Neural crest cell (in vitro differentiated cells): Measurements from ENCODE around the gene DACT1. TPM values are rescaled to one million over a fixed set of nuclear protein-coding genes. Genes with fewer than 3 reads are reported as not detected.

Experiments used
- DNase-seq: peaks from one replicate; pipeline ENCODE4 v3.0.0; 2021; ENCODE audit warnings: low read depth, mixed read lengths, low spot score
- H3K27ac Mint-ChIP-seq: one replicate; pipeline ENCODE4 v1.8.0; 2021; ENCODE audit warnings: mild to moderate bottlenecking, mixed read lengths; ENCODE audit not compliant: unreplicated experiment
- H3K27me3 Mint-ChIP-seq: 2 replicates; pipeline ENCODE4 v1.8.0; 2021; ENCODE audit warnings: low read depth, mild to moderate bottlenecking, mixed read lengths
- H3K36me3 Mint-ChIP-seq: 2 replicates; pipeline ENCODE4 v1.8.0; 2021; ENCODE audit warnings: low read depth, mild to moderate bottlenecking, mixed read lengths
- H3K4me1 Mint-ChIP-seq: 2 replicates; pipeline ENCODE4 v1.8.0; 2021; ENCODE audit warnings: mixed read lengths
- H3K4me3 Mint-ChIP-seq: one replicate; pipeline ENCODE4 v1.8.0; 2021; ENCODE audit warnings: mild to moderate bottlenecking, mixed read lengths
- H3K9me3 Mint-ChIP-seq: 2 replicates; pipeline ENCODE4 v1.8.0; 2021; ENCODE audit warnings: mixed read lengths
- CTCF ChIP-seq: fragments of 200-600 bp; sonication (generic); conservative IDR thresholded peaks from 2 replicates; pipeline ENCODE4 v1.5.0; 2021; ENCODE audit warnings: antibody characterized with exemption, mild to moderate bottlenecking
- total RNA-seq: library from RNA; stranded (reverse); gene quantifications from 2 replicates; pipeline ENCODE4 v1.2.1, GENCODE V29; 2021

Gene DACT1
- total RNA-seq, 1 donor from 2014 or later, result 5.2 TPM

GRCh38 chr14:58641509-58641908 is 3.7 kb downstream of the DACT1 start:
- TF ChIP-seq CTCF, result no peak
- Mint-ChIP-seq H3K27me3 (peaks cover 25% of the 10 kb centered on the region), H3K4me3 (no peak overlapping the region), H3K27ac (no peak overlapping the region), H3K4me1 (peaks cover 33% of the 10 kb centered on the region), H3K36me3 (peaks cover 6% of the 10 kb centered on the region), H3K9me3 (no peaks in the 10 kb centered on the region)
- no peak for DNase-seq

GRCh38 chr14:58643366-58643765 is 5.6 kb downstream of the DACT1 start:
- Mint-ChIP-seq H3K27me3 (peaks cover 16% of the 10 kb centered on the region), H3K4me1 (peaks cover 28% of the 10 kb centered on the region), H3K27ac (no peak overlapping the region), H3K36me3 (peaks cover 9% of the 10 kb centered on the region), H3K4me3 (no peak overlapping the region), H3K9me3 (no peaks in the 10 kb centered on the region)
- no peak for TF ChIP-seq CTCF
- no peak for DNase-seq

- no peak overlapping the region for H3K27ac Mint-ChIP-seq
- no peak for TF ChIP-seq CTCF
- no peak overlapping the region for H3K4me3 Mint-ChIP-seq
- no peaks in the 10 kb centered on the region for H3K9me3 Mint-ChIP-seq
- DNase-seq, result no peak
- H3K4me1 Mint-ChIP-seq, result peaks cover 9% of the 10 kb centered on the region
- H3K36me3 Mint-ChIP-seq, result peaks cover 9% of the 10 kb centered on the region
- no peaks in the 10 kb centered on the region for H3K27me3 Mint-ChIP-seq
These were observed 7.9 kb downstream of the DACT1 start for GRCh38 chr14:58645641-58646040.

GRCh38 chr14:58646479-58646878 is 8.7 kb downstream of the DACT1 start:
- no peak overlapping the region for H3K4me3 Mint-ChIP-seq
- H3K4me1 Mint-ChIP-seq, result peaks cover 7% of the 10 kb centered on the region
- no peaks in the 10 kb centered on the region for H3K9me3 Mint-ChIP-seq
- no peak for DNase-seq
- no peak for TF ChIP-seq CTCF
- no peaks in the 10 kb centered on the region for H3K27me3 Mint-ChIP-seq
- peaks cover 9% of the 10 kb centered on the region for H3K36me3 Mint-ChIP-seq
- no peak overlapping the region for H3K27ac Mint-ChIP-seq

- Mint-ChIP-seq H3K27ac (no peak overlapping the region), H3K27me3 (no peaks in the 10 kb centered on the region), H3K4me1 (peaks cover 7% of the 10 kb centered on the region), H3K9me3 (no peaks in the 10 kb centered on the region), H3K4me3 (no peak overlapping the region), H3K36me3 (peaks cover 9% of the 10 kb centered on the region)
- DNase-seq, result no peak
- TF ChIP-seq CTCF, result no peak
These were observed 10.0 kb downstream of the DACT1 start for GRCh38 chr14:58647777-58648176.

GRCh38 chr14:58650857-58651256 is 13.1 kb downstream of the DACT1 start:
- TF ChIP-seq CTCF, result no peak
- DNase-seq, result no peak
- H3K9me3 Mint-ChIP-seq, result no peaks in the 10 kb centered on the region
- H3K4me3 Mint-ChIP-seq, result no peak overlapping the region
- H3K27ac Mint-ChIP-seq, result no peak overlapping the region
- no peaks in the 10 kb centered on the region for H3K4me1 Mint-ChIP-seq
- H3K27me3 Mint-ChIP-seq, result no peaks in the 10 kb centered on the region
- H3K36me3 Mint-ChIP-seq, result peaks cover 4% of the 10 kb centered on the region
